ENCODE data around the gene CD19. TPM values are rescaled to one million over a fixed set of nuclear protein-coding genes. Genes with fewer than 3 reads are reported as not detected.

The CD19 gene
- total RNA-seq, 2 experiments from 2014 or later: 131 to 139 TPM

DNA sequence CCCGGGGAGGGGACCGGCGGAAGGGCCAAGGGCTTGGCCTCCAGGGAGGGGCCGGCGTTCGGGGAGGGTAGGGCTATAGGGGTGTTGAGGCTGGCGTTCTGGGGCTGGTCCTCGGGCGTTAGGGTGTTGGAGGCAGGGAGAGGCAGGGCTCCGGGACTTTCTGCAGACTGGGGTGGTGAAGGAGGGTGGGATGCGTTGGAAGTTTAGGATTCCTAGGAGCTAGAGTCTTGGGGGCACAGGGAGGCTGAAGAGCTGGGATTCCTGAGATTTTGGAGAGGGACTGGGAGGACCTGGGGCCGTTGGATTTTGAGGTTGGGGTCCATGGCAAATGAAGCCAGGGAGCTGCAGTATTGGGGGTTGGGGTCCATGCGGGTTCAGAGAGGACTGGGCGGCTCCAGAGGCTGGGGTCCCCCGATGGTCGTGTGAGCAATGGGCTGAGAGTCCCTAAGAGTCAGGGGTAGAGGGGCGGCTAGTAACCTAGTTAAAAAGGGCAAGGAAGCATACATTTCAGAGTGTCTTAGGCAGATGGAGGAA lies 19.7 kb downstream of the CD19 start:
- H3K4me2 ChIP-seq (ENCODE audit: low read length): peak overlapping the region; percentile 89
- peak overlapping the region; percentile 85 for H3K4me3 ChIP-seq (ENCODE audit: low read depth, low read length, poor library complexity, severe bottlenecking)
- H3K36me3 ChIP-seq (ENCODE audit: insufficient read depth, low read length): peaks cover 45% of the 10 kb centered on the region
- DNase-seq (ENCODE audit: low spot score): no peak
- no peaks in the 10 kb centered on the region for H3K9me2 ChIP-seq (ENCODE audit: insufficient read depth, low read length)
- peaks cover 8% of the 10 kb centered on the region for H4K20me1 ChIP-seq (ENCODE audit: insufficient read depth, low read length)
- H3K4me1 ChIP-seq (ENCODE audit: insufficient read depth, low read length, poor library complexity, severe bottlenecking): peaks cover 12% of the 10 kb centered on the region
- H3K9me3 ChIP-seq (ENCODE audit: low read length): no peaks in the 10 kb centered on the region
- ChIA-PET CTCF (ENCODE audit: unreplicated experiment) (interaction anchor here (0.6 to 1.4 kb wide), 2 partner anchors 22 to 1881 kb away, joined by 3 to 4 read pairs; no protein-coding TSS in a partner anchor), POLR2A (interaction anchor here (0.6 to 1.3 kb wide), 3 partner anchors 104 to 760 kb away, joined by 3 to 4 read pairs (median 3); no protein-coding TSS in a partner anchor)
- TF ChIP-seq EZH2phosphoT487 (IDR thresholded peaks at IDR 0.05; ENCODE audit: borderline replicate concordance, low read depth, low read length): no peak
- TF ChIP-seq, protein P1, sequence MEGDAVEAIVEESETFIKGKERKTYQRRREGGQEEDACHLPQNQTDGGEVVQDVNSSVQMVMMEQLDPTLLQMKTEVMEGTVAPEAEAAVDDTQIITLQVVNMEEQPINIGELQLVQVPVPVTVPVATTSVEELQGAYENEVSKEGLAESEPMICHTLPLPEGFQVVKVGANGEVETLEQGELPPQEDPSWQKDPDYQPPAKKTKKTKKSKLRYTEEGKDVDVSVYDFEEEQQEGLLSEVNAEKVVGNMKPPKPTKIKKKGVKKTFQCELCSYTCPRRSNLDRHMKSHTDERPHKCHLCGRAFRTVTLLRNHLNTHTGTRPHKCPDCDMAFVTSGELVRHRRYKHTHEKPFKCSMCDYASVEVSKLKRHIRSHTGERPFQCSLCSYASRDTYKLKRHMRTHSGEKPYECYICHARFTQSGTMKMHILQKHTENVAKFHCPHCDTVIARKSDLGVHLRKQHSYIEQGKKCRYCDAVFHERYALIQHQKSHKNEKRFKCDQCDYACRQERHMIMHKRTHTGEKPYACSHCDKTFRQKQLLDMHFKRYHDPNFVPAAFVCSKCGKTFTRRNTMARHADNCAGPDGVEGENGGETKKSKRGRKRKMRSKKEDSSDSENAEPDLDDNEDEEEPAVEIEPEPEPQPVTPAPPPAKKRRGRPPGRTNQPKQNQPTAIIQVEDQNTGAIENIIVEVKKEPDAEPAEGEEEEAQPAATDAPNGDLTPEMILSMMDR (conservative IDR thresholded peaks at IDR 0.05; ENCODE audit: low read length): no peak
- peak overlapping the region; percentile 7; the same call in 1 of the 2 replicates for H2AFZ ChIP-seq (ENCODE audit: low read length)
- intact Hi-C loops (cut with micrococcal nuclease; ENCODE audit: unreplicated experiment): no loop called here
- peaks cover 26% of the 10 kb centered on the region for H3K79me2 ChIP-seq (ENCODE audit: insufficient read depth, low read depth, low read length)
- no TSS peak for BruUV-seq (replicated peaks)
- H3K27ac ChIP-seq (ENCODE audit: low read depth, low read length, poor library complexity, severe bottlenecking): peak overlapping the region; percentile 51

GRCh38 chr16:28958216-28958615 lies 26.4 kb downstream of the CD19 start:
- no peak overlapping the region for H3K27ac ChIP-seq (ENCODE audit: low read depth, low read length, poor library complexity, severe bottlenecking)
- no peaks in the 10 kb centered on the region for H3K4me1 ChIP-seq (ENCODE audit: insufficient read depth, low read length, poor library complexity, severe bottlenecking)
- no peaks in the 10 kb centered on the region for H4K20me1 ChIP-seq (ENCODE audit: insufficient read depth, low read length)
- peaks cover 3% of the 10 kb centered on the region; the same call in 1 of the 2 replicates for H3K79me2 ChIP-seq (ENCODE audit: insufficient read depth, low read depth, low read length)
- H3K9me3 ChIP-seq (ENCODE audit: low read length): no peaks in the 10 kb centered on the region
- TF ChIP-seq EZH2phosphoT487 (IDR thresholded peaks at IDR 0.05; ENCODE audit: borderline replicate concordance, low read depth, low read length): no peak
- TF ChIP-seq, protein P1 (conservative IDR thresholded peaks at IDR 0.05; ENCODE audit: low read length): no peak
- no peak for DNase-seq (ENCODE audit: low spot score)
- ChIA-PET POLR2A (interaction anchor here (0.6 kb wide), 1 partner anchor 14 kb away, joined by 3 read pairs; no protein-coding TSS in a partner anchor), CTCF (ENCODE audit: unreplicated experiment) (interaction anchor here (0.9 kb wide), 1 partner anchor 16 kb away, joined by 5 read pairs; the partner anchor contains the start of gene SPNS1)
- peaks cover 94% of the 10 kb centered on the region for H3K36me3 ChIP-seq (ENCODE audit: insufficient read depth, low read length)
- H3K4me3 ChIP-seq (ENCODE audit: low read depth, low read length, poor library complexity, severe bottlenecking): no peak overlapping the region
- H2AFZ ChIP-seq (ENCODE audit: low read length): no peak overlapping the region
- H3K4me2 ChIP-seq (ENCODE audit: low read length): no peak overlapping the region
- TSS peak; percentile 39 for BruUV-seq (replicated peaks)
- intact Hi-C loops (cut with micrococcal nuclease; ENCODE audit: unreplicated experiment): no loop called here
- H3K9me2 ChIP-seq (ENCODE audit: insufficient read depth, low read length): no peaks in the 10 kb centered on the region

- Histone ChIP-seq H3K4me3 (ENCODE audit: low read depth, low read length, poor library complexity, severe bottlenecking) (no peak overlapping the region), H3K36me3 (ENCODE audit: insufficient read depth, low read length) (peaks cover 94% of the 10 kb centered on the region), H3K9me3 (ENCODE audit: low read length) (no peaks in the 10 kb centered on the region), H3K4me2 (ENCODE audit: low read length) (no peak overlapping the region), H3K4me1 (ENCODE audit: insufficient read depth, low read length, poor library complexity, severe bottlenecking) (no peaks in the 10 kb centered on the region), H4K20me1 (ENCODE audit: insufficient read depth, low read length) (no peaks in the 10 kb centered on the region), H3K27ac (ENCODE audit: low read depth, low read length, poor library complexity, severe bottlenecking) (no peak overlapping the region), H2AFZ (ENCODE audit: low read length) (no peak overlapping the region), H3K9me2 (ENCODE audit: insufficient read depth, low read length) (no peaks in the 10 kb centered on the region), H3K79me2 (ENCODE audit: insufficient read depth, low read depth, low read length) (no peaks in the 10 kb centered on the region)
- DNase-seq (ENCODE audit: low spot score): no peak
- TF ChIP-seq EZH2phosphoT487 (IDR thresholded peaks at IDR 0.05; ENCODE audit: borderline replicate concordance, low read depth, low read length): no peak
- TF ChIP-seq, protein P1 (conservative IDR thresholded peaks at IDR 0.05; ENCODE audit: low read length): no peak
- intact Hi-C loops (cut with micrococcal nuclease; ENCODE audit: unreplicated experiment): no loop called here
- BruUV-seq (replicated peaks): no TSS peak
- CTCF ChIA-PET (ENCODE audit: unreplicated experiment): interaction anchor here (0.9 kb wide), 1 partner anchor 16 kb away, joined by 5 read pairs; the partner anchor contains the start of gene SPNS1
- POLR2A ChIA-PET: no interaction called here
These were observed 27.1 kb downstream of the CD19 start for GRCh38 chr16:28958836-28959235.
